Natural killer cell (primary cell): Measurements from ENCODE around the gene PRR16. TPM values are rescaled to one million over a fixed set of nuclear protein-coding genes. Genes with fewer than 3 reads are reported as not detected.

ENCODE experiments used
- ATAC-seq, 3 donors: fragments of 150-1000 bp in 2 of 3; fragments of 200-7000 bp in 1 of 3; cut with Tn5 transposase; 1 replicate in 1 of 3; 2 replicates in 2 of 3; pipeline ENCODE4 v1.10.0; 2021; ENCODE audit warnings: mild to moderate bottlenecking in 2 of 3, moderate library complexity in 2 of 3
- DNase-seq, 2 donors: peaks; one replicate each; pipeline versions ENCODE4 v3.0.0 to v3.0.0-alpha.2; 2013 to 2021; ENCODE audit warnings: mixed read lengths in 1 of 2
- H3K27ac ChIP-seq: one replicate; pipeline ENCODE4 v1.5.1; 2013; ENCODE audit warnings: mild to moderate bottlenecking, low read length
- H3K27me3 ChIP-seq: one replicate; pipeline ENCODE4 v1.6.1; 2013; ENCODE audit warnings: low read length; ENCODE audit not compliant: control insufficient read depth, insufficient read depth
- H3K36me3 ChIP-seq: one replicate; pipeline ENCODE4 v1.6.1; 2013; ENCODE audit warnings: low read length; ENCODE audit not compliant: control insufficient read depth, insufficient read depth
- H3K4me1 ChIP-seq: one replicate; pipeline ENCODE4 v1.6.1; 2013; ENCODE audit warnings: low read length; ENCODE audit not compliant: control insufficient read depth, insufficient read depth
- H3K4me3 ChIP-seq: one replicate; pipeline ENCODE4 v1.5.1; 2013; ENCODE audit warnings: low read length
- H3K9me3 ChIP-seq: one replicate; pipeline ENCODE4 v1.6.1; 2013; ENCODE audit warnings: low read length; ENCODE audit not compliant: control insufficient read depth, insufficient read depth
- H3K27ac Mint-ChIP-seq, 2 donors: one replicate each; pipeline ENCODE4 v1.8.0; 2022; ENCODE audit warnings: mild to moderate bottlenecking in 2 of 2, mixed read lengths in 2 of 2, moderate library complexity in 1 of 2
- H3K27me3 Mint-ChIP-seq, 2 donors: one replicate each; pipeline ENCODE4 v1.8.0; 2022; ENCODE audit warnings: low read depth in 2 of 2, mixed read lengths in 2 of 2
- H3K36me3 Mint-ChIP-seq: one replicate; pipeline ENCODE4 v1.8.0; 2022; ENCODE audit warnings: mixed read lengths
- H3K4me1 Mint-ChIP-seq, 2 donors: one replicate each; pipeline ENCODE4 v1.8.0; 2022; ENCODE audit warnings: mixed read lengths in 2 of 2
- H3K4me3 Mint-ChIP-seq: one replicate; pipeline ENCODE4 v1.8.0; 2022; ENCODE audit warnings: mild to moderate bottlenecking, moderate library complexity, mixed read lengths
- H3K9me3 Mint-ChIP-seq, 2 donors: one replicate each; pipeline ENCODE4 v1.8.0; 2022; ENCODE audit warnings: mixed read lengths in 2 of 2
- WGBS: methylation state at CpG from one replicate; pipeline ENCODE4 v1.1.7; 2013; ENCODE audit warnings: missing lambda C conversion rate; ENCODE audit not compliant: insufficient coverage; 5-methylcytosine and 5-hydroxymethylcytosine counted together
- intact Hi-C: fragments of 100-400 bp; cut with micrococcal nuclease; formaldehyde crosslinking; loops from one replicate; pipeline ENCODE4 v1.14.2; 2022
- total RNA-seq, 4 donors: library from RNA; stranded (reverse); fragments of 120-200 nt in 1 of 4; gene quantifications; one replicate each; pipeline versions ENCODE4 v1.2.3 to v1.2.4, GENCODE V29; 2013 to 2022
- TF ChIP-seq, protein P1 (sequence below): fragments of 200-600 bp; IDR thresholded peaks from one replicate; pipeline ENCODE4 v1.8.0; 2022; ENCODE audit warnings: antibody characterized with exemption

Gene PRR16
- total RNA-seq, 3 donors from 2014 or later (not counting 1 experiment from before 2014, with no cell fraction given), result not detected

DNA sequence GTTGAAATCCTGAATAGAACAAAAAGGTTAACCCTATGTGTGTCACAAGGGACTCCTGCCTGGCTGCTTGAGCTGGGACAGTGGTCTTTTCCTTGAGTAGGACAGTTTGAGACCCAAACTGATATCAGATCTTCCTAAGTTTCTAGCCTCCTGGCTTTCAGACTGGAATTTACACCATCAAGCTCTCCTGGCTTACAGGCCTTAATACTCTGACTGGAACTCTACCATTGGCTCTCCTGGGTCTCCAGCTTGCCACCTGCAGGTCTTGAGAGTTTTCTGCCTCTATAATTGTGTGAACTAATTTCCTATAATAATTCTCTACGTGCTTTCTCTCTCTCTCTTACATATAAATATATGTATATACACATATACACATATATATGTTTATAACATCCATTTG, 112.5 kb downstream of the PRR16 start:
- intact Hi-C loops, result no loop called here
- H3K4me1 ChIP-seq, result no peaks in the 10 kb centered on the region
- H3K4me1 Mint-ChIP-seq, result no peaks in the 10 kb centered on the region
- H3K9me3 ChIP-seq, result peaks cover 3% of the 10 kb centered on the region
- no peaks in the 10 kb centered on the region for H3K36me3 ChIP-seq
- H3K27me3 Mint-ChIP-seq, result no peaks in the 10 kb centered on the region
- H3K27me3 ChIP-seq, result no peaks in the 10 kb centered on the region
- H3K27ac Mint-ChIP-seq, result no peak overlapping the region
- ATAC-seq, result no peak
- H3K36me3 Mint-ChIP-seq, result no peaks in the 10 kb centered on the region
- no peak for DNase-seq
- no peak overlapping the region for H3K4me3 ChIP-seq
- H3K27ac ChIP-seq, result no peak overlapping the region
- no peak overlapping the region for H3K4me3 Mint-ChIP-seq
- H3K9me3 Mint-ChIP-seq, result peaks cover 0 to 22% of the 10 kb centered on the region in 2 donors
- no CpG with 5 or more reads among the region's 1 CpG for WGBS
- TF ChIP-seq, protein P1, sequence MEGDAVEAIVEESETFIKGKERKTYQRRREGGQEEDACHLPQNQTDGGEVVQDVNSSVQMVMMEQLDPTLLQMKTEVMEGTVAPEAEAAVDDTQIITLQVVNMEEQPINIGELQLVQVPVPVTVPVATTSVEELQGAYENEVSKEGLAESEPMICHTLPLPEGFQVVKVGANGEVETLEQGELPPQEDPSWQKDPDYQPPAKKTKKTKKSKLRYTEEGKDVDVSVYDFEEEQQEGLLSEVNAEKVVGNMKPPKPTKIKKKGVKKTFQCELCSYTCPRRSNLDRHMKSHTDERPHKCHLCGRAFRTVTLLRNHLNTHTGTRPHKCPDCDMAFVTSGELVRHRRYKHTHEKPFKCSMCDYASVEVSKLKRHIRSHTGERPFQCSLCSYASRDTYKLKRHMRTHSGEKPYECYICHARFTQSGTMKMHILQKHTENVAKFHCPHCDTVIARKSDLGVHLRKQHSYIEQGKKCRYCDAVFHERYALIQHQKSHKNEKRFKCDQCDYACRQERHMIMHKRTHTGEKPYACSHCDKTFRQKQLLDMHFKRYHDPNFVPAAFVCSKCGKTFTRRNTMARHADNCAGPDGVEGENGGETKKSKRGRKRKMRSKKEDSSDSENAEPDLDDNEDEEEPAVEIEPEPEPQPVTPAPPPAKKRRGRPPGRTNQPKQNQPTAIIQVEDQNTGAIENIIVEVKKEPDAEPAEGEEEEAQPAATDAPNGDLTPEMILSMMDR, result no peak

DNA sequence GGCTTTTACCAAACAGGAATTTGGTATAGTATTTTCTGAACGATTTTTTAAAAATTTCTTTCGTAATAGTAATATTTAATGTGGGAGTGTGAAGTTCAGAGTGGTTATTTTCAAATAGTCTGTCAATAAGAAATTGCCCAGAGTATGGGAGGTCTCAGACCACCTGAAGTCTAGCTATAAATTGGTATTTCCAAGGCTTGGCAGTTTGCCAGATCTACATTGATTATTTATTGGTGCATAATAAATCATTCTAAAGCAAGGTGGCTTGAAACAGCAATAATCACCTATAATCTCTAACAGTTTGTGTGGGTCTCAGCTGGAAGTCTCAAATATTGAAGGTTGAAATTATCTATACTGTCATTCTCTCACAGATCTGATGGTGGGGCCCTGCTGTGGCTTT, 118.5 kb downstream of the PRR16 start:
- DNase-seq, result no peak
- Histone ChIP-seq H3K36me3 (no peaks in the 10 kb centered on the region), H3K27me3 (no peaks in the 10 kb centered on the region), H3K4me1 (no peaks in the 10 kb centered on the region), H3K4me3 (no peak overlapping the region), H3K9me3 (no peaks in the 10 kb centered on the region), H3K27ac (no peak overlapping the region)
- no peaks in the 10 kb centered on the region for H3K27me3 Mint-ChIP-seq
- TF ChIP-seq, protein P1, result no peak
- intact Hi-C loops, result no loop called here
- H3K36me3 Mint-ChIP-seq, result peaks cover 5% of the 10 kb centered on the region
- no peak for ATAC-seq
- H3K4me3 Mint-ChIP-seq, result no peak overlapping the region
- H3K27ac Mint-ChIP-seq, result no peak overlapping the region
- H3K4me1 Mint-ChIP-seq, result no peaks in the 10 kb centered on the region
- peaks cover 3 to 27% of the 10 kb centered on the region in 2 donors for H3K9me3 Mint-ChIP-seq
- 55% methylated on average over 2 of the region's 2 CpGs for WGBS

DNA sequence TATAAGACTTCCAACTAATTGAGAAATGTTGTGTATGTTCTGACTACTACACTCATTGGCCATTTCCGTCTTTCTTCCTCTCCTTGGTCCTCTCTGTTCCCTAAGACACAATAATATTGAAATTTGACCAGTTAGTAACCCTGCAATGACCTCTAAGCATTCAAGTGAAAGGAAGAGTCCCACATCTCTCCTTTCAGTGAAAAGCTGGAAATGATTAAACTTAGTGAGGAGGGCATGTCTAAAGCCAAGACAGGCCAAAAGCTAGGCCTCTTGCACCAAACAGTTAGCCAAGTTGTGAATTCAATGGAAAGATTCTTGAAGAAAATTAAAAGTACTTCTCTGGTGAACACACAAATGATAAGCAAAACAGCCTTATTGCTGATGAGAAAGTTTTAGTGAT, 122.5 kb downstream of the PRR16 start:
- no peaks in the 10 kb centered on the region for H3K4me1 Mint-ChIP-seq
- H3K4me3 Mint-ChIP-seq, result no peak overlapping the region
- Histone ChIP-seq H3K9me3 (no peaks in the 10 kb centered on the region), H3K4me3 (no peak overlapping the region), H3K27ac (no peak overlapping the region), H3K36me3 (no peaks in the 10 kb centered on the region), H3K27me3 (no peaks in the 10 kb centered on the region), H3K4me1 (no peaks in the 10 kb centered on the region)
- no peak for ATAC-seq
- no CpG with 5 or more reads among the region's 1 CpG for WGBS
- DNase-seq, result no peak
- no peak overlapping the region for H3K27ac Mint-ChIP-seq
- H3K27me3 Mint-ChIP-seq, result no peaks in the 10 kb centered on the region
- intact Hi-C loops, result no loop called here
- peaks cover 5 to 20% of the 10 kb centered on the region in 2 donors for H3K9me3 Mint-ChIP-seq
- peaks cover 5% of the 10 kb centered on the region for H3K36me3 Mint-ChIP-seq
- TF ChIP-seq, protein P1, result no peak

DNA sequence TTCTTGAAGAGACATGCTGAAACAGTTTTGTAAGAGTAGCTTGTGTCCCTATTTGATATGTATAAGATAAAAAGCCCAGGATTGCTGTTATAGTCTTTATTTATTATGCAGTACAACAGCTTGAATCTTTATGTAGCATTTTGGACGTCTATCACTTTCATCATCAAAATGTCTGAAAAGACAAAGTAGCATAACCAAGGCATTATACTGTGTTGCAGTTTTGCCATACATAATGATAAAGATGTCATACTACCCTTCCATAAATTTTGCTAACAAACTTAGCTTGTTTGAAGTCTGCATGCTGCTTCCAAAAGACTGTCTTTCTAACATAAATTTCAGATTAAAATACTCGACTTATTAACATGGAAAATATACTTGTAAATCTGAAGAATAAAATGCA, 127.8 kb downstream of the PRR16 start:
- Mint-ChIP-seq H3K27me3 (no peaks in the 10 kb centered on the region), H3K9me3 (peaks cover 10 to 14% of the 10 kb centered on the region in 2 donors), H3K27ac (no peak overlapping the region), H3K36me3 (peaks cover 1% of the 10 kb centered on the region), H3K4me3 (no peak overlapping the region), H3K4me1 (no peaks in the 10 kb centered on the region)
- Histone ChIP-seq H3K4me3 (no peak overlapping the region), H3K27me3 (no peaks in the 10 kb centered on the region), H3K36me3 (no peaks in the 10 kb centered on the region), H3K9me3 (no peaks in the 10 kb centered on the region), H3K4me1 (no peaks in the 10 kb centered on the region), H3K27ac (no peak overlapping the region)
- intact Hi-C loops, result no loop called here
- ATAC-seq, result no peak
- DNase-seq, result no peak
- 85% methylated on average over 2 of the region's 2 CpGs for WGBS
- TF ChIP-seq, protein P1, result no peak
